Measurements from ENCODE around the gene KCNK4. TPM values are rescaled to one million over a fixed set of nuclear protein-coding genes. Genes with fewer than 3 reads are reported as not detected.

Gene KCNK4
- total RNA-seq, 2 donors from 2014 or later = not detected

- DNase-seq (ENCODE audit: low spot score) (no peak), ATAC-seq (ENCODE audit: insufficient number of reproducible peaks, low FRiP score, low read depth) (no peak)
- Histone ChIP-seq H3K9me3 (no peaks in the 10 kb centered on the region), H3K4me3 (no peak overlapping the region), H3K27ac (peak overlapping the region in 1 of 2 donors; percentile 22), H3K27me3 (replicated peaks; ENCODE audit: insufficient read depth) (no peaks in the 10 kb centered on the region), H3K36me3 (peaks cover 64% of the 10 kb centered on the region), H3K4me1 (ENCODE audit: control insufficient read depth in 1 of 2, low read depth in 2 of 2) (peaks cover 5 to 8% of the 10 kb centered on the region in 2 donors)
- TF ChIP-seq, protein P1, sequence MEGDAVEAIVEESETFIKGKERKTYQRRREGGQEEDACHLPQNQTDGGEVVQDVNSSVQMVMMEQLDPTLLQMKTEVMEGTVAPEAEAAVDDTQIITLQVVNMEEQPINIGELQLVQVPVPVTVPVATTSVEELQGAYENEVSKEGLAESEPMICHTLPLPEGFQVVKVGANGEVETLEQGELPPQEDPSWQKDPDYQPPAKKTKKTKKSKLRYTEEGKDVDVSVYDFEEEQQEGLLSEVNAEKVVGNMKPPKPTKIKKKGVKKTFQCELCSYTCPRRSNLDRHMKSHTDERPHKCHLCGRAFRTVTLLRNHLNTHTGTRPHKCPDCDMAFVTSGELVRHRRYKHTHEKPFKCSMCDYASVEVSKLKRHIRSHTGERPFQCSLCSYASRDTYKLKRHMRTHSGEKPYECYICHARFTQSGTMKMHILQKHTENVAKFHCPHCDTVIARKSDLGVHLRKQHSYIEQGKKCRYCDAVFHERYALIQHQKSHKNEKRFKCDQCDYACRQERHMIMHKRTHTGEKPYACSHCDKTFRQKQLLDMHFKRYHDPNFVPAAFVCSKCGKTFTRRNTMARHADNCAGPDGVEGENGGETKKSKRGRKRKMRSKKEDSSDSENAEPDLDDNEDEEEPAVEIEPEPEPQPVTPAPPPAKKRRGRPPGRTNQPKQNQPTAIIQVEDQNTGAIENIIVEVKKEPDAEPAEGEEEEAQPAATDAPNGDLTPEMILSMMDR (IDR thresholded peaks at IDR 0.05) = no peak
Measured at GRCh38 chr11:64263021-64263946, 27.8 kb upstream of the KCNK4 start.

DNA sequence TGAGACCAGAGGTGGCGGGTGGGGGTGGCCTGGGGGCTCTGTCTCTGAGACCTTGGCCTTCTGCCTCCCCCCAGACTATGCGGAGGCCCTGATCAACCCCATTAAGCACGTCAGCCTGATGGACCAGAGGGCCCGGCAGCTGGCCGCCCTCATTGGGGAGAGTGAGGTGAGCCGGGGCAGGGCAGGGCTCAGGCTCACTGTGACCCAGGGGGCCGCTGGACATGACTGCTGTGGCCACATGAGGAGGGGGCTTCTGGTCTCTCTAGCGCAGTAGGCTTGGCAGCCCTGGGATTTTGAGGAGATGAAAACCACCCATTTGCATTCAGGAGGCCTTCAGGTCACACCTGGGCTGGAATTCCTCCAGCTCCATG, 27.2 kb upstream of the KCNK4 start:
- ATAC-seq (ENCODE audit: insufficient number of reproducible peaks, low FRiP score, low read depth) (no peak), DNase-seq (ENCODE audit: low spot score) (no peak)
- Histone ChIP-seq H3K36me3 (peaks cover 57% of the 10 kb centered on the region), H3K4me1 (ENCODE audit: control insufficient read depth in 1 of 2, low read depth in 2 of 2) (peaks cover 10 to 14% of the 10 kb centered on the region in 2 donors), H3K27ac (no peak overlapping the region), H3K4me3 (no peak overlapping the region), H3K27me3 (replicated peaks; ENCODE audit: insufficient read depth) (no peaks in the 10 kb centered on the region), H3K9me3 (no peaks in the 10 kb centered on the region)
- TF ChIP-seq, protein P1 (IDR thresholded peaks at IDR 0.05) = no peak

DNA sequence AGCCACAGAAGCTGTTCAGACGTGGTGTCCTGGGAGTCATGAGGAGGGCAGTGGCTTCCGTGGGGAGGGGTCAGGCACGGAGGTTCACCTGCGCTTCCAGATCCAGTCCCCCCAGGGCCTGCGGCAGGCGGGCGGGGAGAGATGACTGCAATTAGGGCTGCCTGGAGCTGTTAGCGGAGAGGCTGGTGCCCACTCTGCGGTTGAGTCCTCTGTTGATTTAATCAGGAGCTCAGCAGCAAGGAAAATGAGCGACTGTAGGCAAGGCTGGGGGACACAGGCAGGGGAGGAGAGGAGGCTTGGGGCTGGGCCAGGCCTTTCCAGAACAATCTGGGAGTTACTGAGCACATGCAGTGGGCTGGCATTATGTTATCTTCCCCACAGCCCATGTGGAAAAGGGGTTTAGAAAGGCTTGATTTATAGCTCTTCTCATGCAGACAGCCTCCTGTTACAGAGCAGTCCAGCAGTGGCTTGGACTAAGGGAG, 26.7 kb upstream of the KCNK4 start:
- H3K27ac ChIP-seq = no peak overlapping the region
- H3K9me3 ChIP-seq = no peaks in the 10 kb centered on the region
- H3K4me3 ChIP-seq = no peak overlapping the region
- DNase-seq (ENCODE audit: low spot score) (no peak), ATAC-seq (ENCODE audit: insufficient number of reproducible peaks, low FRiP score, low read depth) (no peak)
- H3K27me3 ChIP-seq (replicated peaks; ENCODE audit: insufficient read depth) = no peaks in the 10 kb centered on the region
- TF ChIP-seq, protein P1 (IDR thresholded peaks at IDR 0.05) = no peak
- H3K4me1 ChIP-seq (ENCODE audit: control insufficient read depth in 1 of 2, low read depth in 2 of 2) = peaks cover 10 to 18% of the 10 kb centered on the region in 2 donors
- peaks cover 54% of the 10 kb centered on the region for H3K36me3 ChIP-seq

DNA sequence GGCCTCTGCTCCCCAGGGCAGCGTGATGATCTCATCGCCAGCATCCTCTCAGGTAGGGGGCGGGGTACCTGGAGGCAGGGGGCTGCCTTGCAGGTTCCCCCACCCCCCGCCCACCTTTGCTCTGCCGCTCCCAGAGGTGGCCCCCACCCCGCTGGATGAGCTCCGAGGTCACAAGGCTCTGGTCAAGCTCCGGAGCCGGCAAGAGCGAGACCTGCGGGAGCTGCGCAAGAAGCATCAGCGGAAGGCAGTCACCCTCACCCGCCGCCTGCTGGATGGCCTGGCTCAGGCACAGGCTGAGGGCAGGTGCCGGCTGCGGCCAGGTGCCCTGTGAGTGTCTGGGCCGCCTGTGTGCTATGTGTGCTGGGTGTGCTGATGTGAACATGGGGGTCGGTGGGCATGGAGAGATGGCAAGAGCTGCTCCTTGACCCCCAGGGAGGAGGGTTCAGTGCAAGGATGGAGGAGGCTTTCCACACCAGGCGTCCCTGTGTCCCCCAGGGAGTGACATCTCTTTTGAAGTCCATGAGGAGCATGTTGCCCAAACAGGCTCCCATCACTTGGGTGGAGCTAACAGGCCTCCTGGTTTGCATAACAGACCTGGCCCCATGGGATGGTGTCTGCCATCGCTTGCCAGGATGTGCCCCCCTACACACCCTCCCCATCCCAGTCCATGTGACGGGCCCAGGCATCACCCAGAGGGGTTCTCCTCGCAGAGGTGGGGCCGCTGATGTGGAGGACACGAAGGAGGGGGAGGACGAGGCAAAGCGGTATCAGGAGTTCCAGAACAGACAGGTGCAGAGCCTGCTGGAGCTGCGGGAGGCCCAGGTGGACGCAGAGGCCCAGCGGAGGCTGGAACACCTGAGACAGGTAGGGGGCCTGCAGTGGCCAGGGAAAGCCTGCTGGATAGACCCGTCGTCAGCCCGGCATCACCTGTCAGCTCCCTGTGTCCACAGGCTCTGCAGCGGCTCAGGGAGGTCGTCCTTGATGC, 25.6 kb upstream of the KCNK4 start:
- no peak for ATAC-seq (ENCODE audit: insufficient number of reproducible peaks, low FRiP score, low read depth)
- Histone ChIP-seq H3K9me3 (no peaks in the 10 kb centered on the region), H3K27me3 (replicated peaks; ENCODE audit: insufficient read depth) (no peaks in the 10 kb centered on the region), H3K4me3 (no peak overlapping the region), H3K36me3 (peaks cover 47% of the 10 kb centered on the region), H3K27ac (no peak overlapping the region), H3K4me1 (ENCODE audit: control insufficient read depth in 1 of 2, low read depth in 2 of 2) (peaks cover 10 to 18% of the 10 kb centered on the region in 2 donors)
- TF ChIP-seq, protein P1 (IDR thresholded peaks at IDR 0.05) = no peak
- no peak for DNase-seq (ENCODE audit: low spot score)
